ENCODE measurements around the gene ROR1. TPM values are rescaled to one million over a fixed set of nuclear protein-coding genes. Genes with fewer than 3 reads are reported as not detected.

ROR1 gene
- total and polyA plus RNA-seq, 2 donors (not counting 1 experiment from before 2014, with no cell fraction given) = 0.46 to 16.0 TPM

GRCh38 chr1:63775418-63776127, 1.8 kb downstream of the ROR1 start:
- H3K4me2 ChIP-seq (replicated peaks; ENCODE audit: low read depth, low read length, poor library complexity, severe bottlenecking) = peak overlapping the region; percentile 95
- Mint-ChIP-seq H3K4me3 (peak overlapping the region; percentile 78), H3K9me3 (ENCODE audit: insufficient read depth) (no peaks in the 10 kb centered on the region), H3K27ac (no peak overlapping the region), H3K27me3 (peaks cover 58% of the 10 kb centered on the region), H3K4me1 (peaks cover 20% of the 10 kb centered on the region)
- H3K27ac ChIP-seq (ENCODE audit: low read length in 2 of 2) = no peak overlapping the region
- CTCF ChIA-PET = interaction anchor here (0.7 to 1.1 kb wide), 3 partner anchors 54 to 139 kb away, joined by 3 to 4 read pairs (median 3); no protein-coding TSS in a partner anchor
- POLR2A ChIA-PET = interaction anchor here (0.6 kb wide), 1 partner anchor 38 kb away, joined by 3 read pairs; no protein-coding TSS in a partner anchor
- H3K4me3 ChIP-seq (ENCODE audit: control extremely low read depth in 1 of 5, extremely low read depth in 1 of 5, insufficient read depth in 1 of 5, low read depth in 2 of 5, low read length in 4 of 5) = peak overlapping the region in 3 of 5 experiments; percentile 49 to 72 (median 52)
- intact Hi-C loops (cut with micrococcal nuclease) = loop anchor here (2.0 kb wide), 1 partner anchor 53 kb away; no protein-coding TSS in a partner anchor
- H3K79me2 ChIP-seq (ENCODE audit: control insufficient read depth, insufficient read depth, low read length) = no peaks in the 10 kb centered on the region
- peaks cover 12 to 21% of the 10 kb centered on the region in 2 donors for H3K4me1 ChIP-seq (ENCODE audit: control insufficient read depth in 2 of 2, insufficient read depth in 2 of 2, low read length in 2 of 2)
- TF ChIP-seq, protein P1, sequence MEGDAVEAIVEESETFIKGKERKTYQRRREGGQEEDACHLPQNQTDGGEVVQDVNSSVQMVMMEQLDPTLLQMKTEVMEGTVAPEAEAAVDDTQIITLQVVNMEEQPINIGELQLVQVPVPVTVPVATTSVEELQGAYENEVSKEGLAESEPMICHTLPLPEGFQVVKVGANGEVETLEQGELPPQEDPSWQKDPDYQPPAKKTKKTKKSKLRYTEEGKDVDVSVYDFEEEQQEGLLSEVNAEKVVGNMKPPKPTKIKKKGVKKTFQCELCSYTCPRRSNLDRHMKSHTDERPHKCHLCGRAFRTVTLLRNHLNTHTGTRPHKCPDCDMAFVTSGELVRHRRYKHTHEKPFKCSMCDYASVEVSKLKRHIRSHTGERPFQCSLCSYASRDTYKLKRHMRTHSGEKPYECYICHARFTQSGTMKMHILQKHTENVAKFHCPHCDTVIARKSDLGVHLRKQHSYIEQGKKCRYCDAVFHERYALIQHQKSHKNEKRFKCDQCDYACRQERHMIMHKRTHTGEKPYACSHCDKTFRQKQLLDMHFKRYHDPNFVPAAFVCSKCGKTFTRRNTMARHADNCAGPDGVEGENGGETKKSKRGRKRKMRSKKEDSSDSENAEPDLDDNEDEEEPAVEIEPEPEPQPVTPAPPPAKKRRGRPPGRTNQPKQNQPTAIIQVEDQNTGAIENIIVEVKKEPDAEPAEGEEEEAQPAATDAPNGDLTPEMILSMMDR (IDR thresholded peaks at IDR 0.05) = no peak
- no peak for TF ChIP-seq EZH2 (IDR thresholded peaks at IDR 0.05; ENCODE audit: borderline replicate concordance, insufficient read depth, low read depth, low read length, poor library complexity, severe bottlenecking)
- H2AFZ ChIP-seq (ENCODE audit: insufficient read depth, low read depth, low read length, poor library complexity, severe bottlenecking) = no peak overlapping the region
- no peaks in the 10 kb centered on the region for H4K20me1 ChIP-seq (ENCODE audit: control insufficient read depth, insufficient read depth, low read length, poor library complexity, severe bottlenecking)
- peaks cover 0 to 29% (median 25%) of the 10 kb centered on the region in 4 experiments for H3K27me3 ChIP-seq (replicated peaks in 1 of 4; ENCODE audit: control extremely low read depth in 1 of 4, control insufficient read depth in 3 of 4, insufficient read depth in 4 of 4, low read length in 3 of 4)
- WGBS (ENCODE audit: insufficient coverage) = 63% methylated on average over 3 of the region's 8 CpGs
- H3K9me3 ChIP-seq (ENCODE audit: control extremely low read depth in 1 of 3, control insufficient read depth in 2 of 3, insufficient read depth in 1 of 3, low read length in 2 of 3) = no peaks in the 10 kb centered on the region
- DNase-seq (no peak), ATAC-seq (ENCODE audit: low read depth) (no peak)
- no peaks in the 10 kb centered on the region for H3K36me3 ChIP-seq (replicated peaks in 1 of 2; ENCODE audit: control extremely low read depth in 1 of 2, control insufficient read depth in 1 of 2, extremely low read depth in 1 of 2, insufficient read depth in 2 of 2, low read length in 1 of 2)
- H3K9ac ChIP-seq (ENCODE audit: low read length) = peak overlapping the region; percentile 54

DNA sequence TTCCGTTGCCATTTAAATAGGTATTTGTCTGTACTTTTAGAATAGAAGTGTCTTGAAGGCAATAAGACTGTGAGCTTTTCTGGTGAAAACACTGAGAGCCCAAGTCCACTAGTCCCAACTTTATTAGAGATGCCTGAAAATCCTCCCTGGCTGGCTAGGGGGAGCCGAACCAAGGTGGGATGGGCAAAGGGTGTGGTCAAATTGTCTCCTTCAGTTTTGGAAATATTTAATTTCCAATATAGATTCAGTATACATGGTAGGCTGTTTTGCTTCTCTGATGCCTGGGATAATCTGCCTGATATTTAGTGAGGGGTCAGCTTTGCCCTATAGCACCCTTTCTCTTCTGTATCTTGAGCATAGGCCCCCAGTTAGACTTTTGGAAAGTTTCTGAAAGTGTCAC, 3.5 kb downstream of the ROR1 start:
- H3K27me3 ChIP-seq (replicated peaks in 1 of 4; ENCODE audit: control extremely low read depth in 1 of 4, control insufficient read depth in 3 of 4, insufficient read depth in 4 of 4, low read length in 3 of 4) = peaks cover 0 to 21% (median 16%) of the 10 kb centered on the region in 4 experiments
- no peak overlapping the region for H3K9ac ChIP-seq (ENCODE audit: low read length)
- DNase-seq (no peak), ATAC-seq (ENCODE audit: low read depth) (no peak)
- H3K79me2 ChIP-seq (ENCODE audit: control insufficient read depth, insufficient read depth, low read length) = no peaks in the 10 kb centered on the region
- TF ChIP-seq, protein P1 (IDR thresholded peaks at IDR 0.05) = no peak
- TF ChIP-seq EZH2 (IDR thresholded peaks at IDR 0.05; ENCODE audit: borderline replicate concordance, insufficient read depth, low read depth, low read length, poor library complexity, severe bottlenecking) = no peak
- no peaks in the 10 kb centered on the region for H4K20me1 ChIP-seq (ENCODE audit: control insufficient read depth, insufficient read depth, low read length, poor library complexity, severe bottlenecking)
- H3K4me2 ChIP-seq (replicated peaks; ENCODE audit: low read depth, low read length, poor library complexity, severe bottlenecking) = no peak overlapping the region
- H3K4me3 ChIP-seq (ENCODE audit: control extremely low read depth in 1 of 5, extremely low read depth in 1 of 5, insufficient read depth in 1 of 5, low read depth in 2 of 5, low read length in 4 of 5) = no peak overlapping the region
- no peak overlapping the region for H3K27ac Mint-ChIP-seq
- ChIA-PET POLR2A (no interaction called here), CTCF (interaction anchor here (0.6 kb wide), 1 partner anchor 57 kb away, joined by 3 read pairs; no protein-coding TSS in a partner anchor)
- peaks cover 20% of the 10 kb centered on the region for H3K4me1 Mint-ChIP-seq
- intact Hi-C loops (cut with micrococcal nuclease) = no loop called here
- no peak overlapping the region for H2AFZ ChIP-seq (ENCODE audit: insufficient read depth, low read depth, low read length, poor library complexity, severe bottlenecking)
- no peak overlapping the region for H3K27ac ChIP-seq (ENCODE audit: low read length in 2 of 2)
- H3K4me1 ChIP-seq (ENCODE audit: control insufficient read depth in 2 of 2, insufficient read depth in 2 of 2, low read length in 2 of 2) = peaks cover 12 to 21% of the 10 kb centered on the region in 2 donors
- H3K36me3 ChIP-seq (replicated peaks in 1 of 2; ENCODE audit: control extremely low read depth in 1 of 2, control insufficient read depth in 1 of 2, extremely low read depth in 1 of 2, insufficient read depth in 2 of 2, low read length in 1 of 2) = no peaks in the 10 kb centered on the region
- H3K4me3 Mint-ChIP-seq = no peak overlapping the region
- 100% methylated on average over 1 of the region's 2 CpGs for WGBS (ENCODE audit: insufficient coverage)
- H3K27me3 Mint-ChIP-seq = peaks cover 50% of the 10 kb centered on the region
- H3K9me3 Mint-ChIP-seq (ENCODE audit: insufficient read depth) = no peaks in the 10 kb centered on the region
- no peaks in the 10 kb centered on the region for H3K9me3 ChIP-seq (ENCODE audit: control extremely low read depth in 1 of 3, control insufficient read depth in 2 of 3, insufficient read depth in 1 of 3, low read length in 2 of 3)
